Loucy (cell line): ENCODE measurements around the gene WDR37.

Source experiments
- CTCF ChIP-seq: fragments of 200-600 bp; sonication (generic); conservative IDR thresholded peaks from 2 replicates; pipeline ENCODE4 v1.5.1; 2014; ENCODE audit warnings: mild to moderate bottlenecking, antibody characterized with exemption, low read length
- EZH2phosphoT487 ChIP-seq: fragments of 200-600 bp; IDR thresholded peaks from 2 replicates; pipeline ENCODE4 v1.6.1; 2018; ENCODE audit warnings: antibody characterized with exemption, mild to moderate bottlenecking, moderate library complexity, borderline replicate concordance

DNA sequence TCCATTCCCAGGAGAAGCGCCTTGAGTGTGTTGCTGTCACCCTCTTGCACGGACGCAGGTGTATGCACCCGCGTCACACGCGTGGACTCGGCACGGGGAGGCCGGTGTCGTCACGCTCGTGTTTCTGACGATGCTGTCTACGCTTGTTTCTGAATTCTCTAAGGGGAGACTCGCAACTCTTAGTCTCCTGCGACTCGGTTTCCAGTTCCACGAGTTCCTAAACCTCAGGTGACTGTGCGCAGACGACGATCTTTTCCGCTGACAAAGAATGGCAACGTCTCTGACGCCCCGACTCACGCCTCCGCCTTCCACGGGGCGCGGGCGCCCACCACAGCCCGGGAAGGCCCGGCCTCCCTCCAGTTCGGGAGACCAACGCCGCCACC, 7.8 kb upstream of the WDR37 start:
- TF ChIP-seq CTCF, result no peak
- no peak for TF ChIP-seq EZH2phosphoT487
